T1000 (cell line): ENCODE measurements around the gene ARID1B.

ENCODE experiments used
- DNase-seq: peaks from one replicate; lab custom pipeline; 2025; ENCODE audit warnings: mixed read lengths; lab: John Stamatoyannopoulos, UW

ARID1B gene

GRCh38 chr6:156852147-156852857, 75.1 kb downstream of the ARID1B start:
- no peak for DNase-seq

GRCh38 chr6:156852858-156853216, 75.7 kb downstream of the ARID1B start:
- no peak for DNase-seq

GRCh38 chr6:156853733-156854132, 76.6 kb downstream of the ARID1B start:
- DNase-seq: no peak

GRCh38 chr6:156854466-156855161, 77.4 kb downstream of the ARID1B start:
- no peak for DNase-seq

GRCh38 chr6:156857573-156857972, 80.4 kb downstream of the ARID1B start:
- no peak for DNase-seq

GRCh38 chr6:156859686-156860085, 82.5 kb downstream of the ARID1B start:
- no peak for DNase-seq

- DNase-seq: no peak
Measured at GRCh38 chr6:156862711-156863110, 85.5 kb downstream of the ARID1B start.

GRCh38 chr6:156863504-156863903, 86.3 kb downstream of the ARID1B start:
- DNase-seq: no peak

- DNase-seq: no peak
Measured at GRCh38 chr6:156864557-156864956, 87.4 kb downstream of the ARID1B start.

GRCh38 chr6:156865019-156865629, 87.9 kb downstream of the ARID1B start:
- DNase-seq: no peak

GRCh38 chr6:156866220-156867015, 89.2 kb downstream of the ARID1B start:
- DNase-seq: peak; percentile 28

GRCh38 chr6:156867121-156867520, 89.9 kb downstream of the ARID1B start:
- no peak for DNase-seq

GRCh38 chr6:156868385-156868784, 91.2 kb downstream of the ARID1B start:
- DNase-seq: no peak

GRCh38 chr6:156869980-156870398, 92.8 kb downstream of the ARID1B start:
- no peak for DNase-seq

- no peak for DNase-seq
Measured at GRCh38 chr6:156870924-156871539, 93.9 kb downstream of the ARID1B start.

- DNase-seq: no peak
Measured at GRCh38 chr6:156872903-156873302, 95.7 kb downstream of the ARID1B start.

- no peak for DNase-seq
Measured at GRCh38 chr6:156873654-156874380, 96.6 kb downstream of the ARID1B start.

- no peak for DNase-seq
Measured at GRCh38 chr6:156875062-156875461, 97.9 kb downstream of the ARID1B start.

- no peak for DNase-seq
Measured at GRCh38 chr6:156876302-156876701, 99.1 kb downstream of the ARID1B start.

- DNase-seq: no peak
Measured at GRCh38 chr6:156877126-156877863, 100.1 kb downstream of the ARID1B start.

GRCh38 chr6:156878681-156879080, 101.5 kb downstream of the ARID1B start:
- DNase-seq: no peak
